WTC11 (cell line): ENCODE results near the gene BMP6. TPM values are rescaled to one million over a fixed set of nuclear protein-coding genes. Genes with fewer than 3 reads are reported as not detected.

Source experiments
- ATAC-seq: fragments of 200-7000 bp; cut with Tn5 transposase; 2 replicates; pipeline ENCODE4 v1.10.0; 2021; ENCODE audit warnings: mild to moderate bottlenecking, moderate library complexity
- CTCF ChIA-PET: fragments of 300-600 bp; sonication (Branson Sonifier 250); formaldehyde crosslinking; loops from one replicate; lab custom pipeline; 2021; ENCODE audit warnings: antibody characterized with exemption; lab: Charles Lee
- POLR2A ChIA-PET: fragments of 350-600 bp; sonication (Branson Sonifier 250); formaldehyde crosslinking; loops from one replicate; lab custom pipeline; 2021; ENCODE audit warnings: antibody characterized with exemption; lab: Charles Lee
- DNase-seq: peaks from one replicate; pipeline ENCODE4 v3.0.0; 2021; ENCODE audit warnings: low spot score
- H3K27ac Mint-ChIP-seq: 2 replicates; pipeline ENCODE4 v1.8.0; 2021; ENCODE audit warnings: mixed read lengths
- H3K27me3 Mint-ChIP-seq: 2 replicates; pipeline ENCODE4 v1.8.0; 2021; ENCODE audit warnings: low read depth, mild to moderate bottlenecking, moderate library complexity, mixed read lengths
- H3K36me3 Mint-ChIP-seq: 2 replicates; pipeline ENCODE4 v1.8.0; 2021; ENCODE audit warnings: mixed read lengths
- H3K4me1 Mint-ChIP-seq: 2 replicates; pipeline ENCODE4 v1.8.0; 2022; ENCODE audit warnings: mixed read lengths
- H3K4me3 Mint-ChIP-seq: 2 replicates; pipeline ENCODE4 v1.8.0; 2021; ENCODE audit warnings: mild to moderate bottlenecking, moderate library complexity, mixed read lengths
- H3K9me3 Mint-ChIP-seq: 2 replicates; pipeline ENCODE4 v1.8.0; 2021; ENCODE audit warnings: mixed read lengths
- ATF1 ChIP-seq: sonication (generic); formaldehyde crosslinking; IDR thresholded peaks from 2 replicates; pipeline ENCODE4 v1.8.1; 2023; ENCODE audit warnings: mild to moderate bottlenecking, moderate library complexity, missing genetic modification reagents
- ATF2 ChIP-seq: sonication (generic); formaldehyde crosslinking; IDR thresholded peaks from 2 replicates; pipeline ENCODE4 v1.8.1; 2022; ENCODE audit warnings: low read depth, missing genetic modification reagents, borderline replicate concordance
- CREB1 ChIP-seq: sonication (generic); formaldehyde crosslinking; IDR thresholded peaks from 2 replicates; pipeline ENCODE4 v1.8.0; 2023; ENCODE audit warnings: mild to moderate bottlenecking, missing genetic modification reagents
- CREM ChIP-seq: sonication (generic); formaldehyde crosslinking; IDR thresholded peaks from 2 replicates; pipeline ENCODE4 v1.8.1; 2022; ENCODE audit warnings: mild to moderate bottlenecking, missing genetic modification reagents, moderate library complexity
- FOXP4 ChIP-seq: sonication (generic); formaldehyde crosslinking; IDR thresholded peaks from 2 replicates; pipeline ENCODE4 v1.8.0; 2022; ENCODE audit warnings: mild to moderate bottlenecking, missing genetic modification reagents
- NFYB ChIP-seq: sonication (generic); formaldehyde crosslinking; conservative IDR thresholded peaks from 2 replicates; pipeline ENCODE4 v1.8.0; 2022; ENCODE audit warnings: low read depth, missing genetic modification reagents
- PREB ChIP-seq: sonication (generic); formaldehyde crosslinking; IDR thresholded peaks from 2 replicates; pipeline ENCODE4 v1.8.1; 2022; ENCODE audit warnings: mild to moderate bottlenecking, missing genetic modification reagents, moderate library complexity, borderline replicate concordance
- SP1 ChIP-seq: sonication (generic); formaldehyde crosslinking; conservative IDR thresholded peaks from 2 replicates; pipeline ENCODE4 v1.8.1; 2022; ENCODE audit warnings: missing genetic modification reagents
- ZMAT4 ChIP-seq: fragments of 250-450 bp; sonication (Bioruptor Pico); IDR thresholded peaks from 2 replicates; pipeline ENCODE4 v1.9.0; 2021; ENCODE audit warnings: mild to moderate bottlenecking
- ZNF121 ChIP-seq: sonication (generic); formaldehyde crosslinking; IDR thresholded peaks from 2 replicates; pipeline ENCODE4 v1.8.0; 2023; ENCODE audit warnings: missing genetic modification reagents
- ZNF425 ChIP-seq: fragments of 250-450 bp; sonication (Bioruptor Pico); conservative IDR thresholded peaks from 2 replicates; pipeline ENCODE4 v1.9.0; 2021; ENCODE audit warnings: mild to moderate bottlenecking
- ZNF532 ChIP-seq: fragments of 250-450 bp; sonication (Bioruptor Pico); IDR thresholded peaks from 2 replicates; pipeline ENCODE4 v1.9.0; 2021; ENCODE audit warnings: mild to moderate bottlenecking, borderline replicate concordance
- total RNA-seq: library from RNA; stranded (reverse); gene quantifications from 3 replicates; pipeline ENCODE4 v1.2.3, GENCODE V29; 2021
- TF ChIP-seq, protein P1 (sequence below): fragments of 250-450 bp; sonication (Bioruptor Pico); IDR thresholded peaks from 2 replicates; pipeline ENCODE4 v1.9.0; 2021; ENCODE audit warnings: moderate library complexity, mild to moderate bottlenecking, inconsistent platforms, borderline replicate concordance
- TF ChIP-seq, protein P2 (sequence below): sonication (generic); formaldehyde crosslinking; IDR thresholded peaks from 2 replicates; pipeline ENCODE4 v1.8.0; 2022; ENCODE audit warnings: mild to moderate bottlenecking, missing genetic modification reagents
- TF ChIP-seq, protein P3 (sequence below): sonication (generic); formaldehyde crosslinking; IDR thresholded peaks from 2 replicates; pipeline ENCODE4 v1.8.1; 2023; ENCODE audit warnings: mild to moderate bottlenecking, missing genetic modification reagents
- TF ChIP-seq, protein P4 (sequence below): sonication (generic); formaldehyde crosslinking; IDR thresholded peaks from 2 replicates; pipeline ENCODE4 v1.8.0; 2023; ENCODE audit warnings: mild to moderate bottlenecking, missing genetic modification reagents

The BMP6 gene
- total RNA-seq, 1 experiment from 2014 or later = 1.0 TPM

DNA sequence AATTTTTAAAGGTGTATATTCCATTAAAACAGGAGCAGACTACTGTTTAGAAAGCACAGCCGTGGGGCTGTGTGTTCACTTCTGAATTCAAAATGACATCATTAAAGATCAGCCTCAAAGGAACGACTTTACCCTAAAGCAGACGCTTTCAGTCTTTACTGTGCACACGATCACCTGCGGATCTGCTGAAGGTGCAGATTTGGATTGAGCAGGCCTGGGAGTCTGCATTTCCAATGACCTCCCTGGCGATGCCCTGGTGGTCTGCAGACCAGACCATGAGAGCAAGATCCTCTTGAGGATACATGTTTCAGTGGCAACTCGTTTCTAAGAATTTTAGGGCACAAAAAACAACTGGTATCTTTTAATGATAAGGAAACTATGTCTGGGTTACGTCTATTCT lies 157.5 kb downstream of the BMP6 start:
- H3K4me3 Mint-ChIP-seq = no peak overlapping the region
- CTCF ChIA-PET = no interaction called here
- H3K4me1 Mint-ChIP-seq = no peaks in the 10 kb centered on the region
- H3K9me3 Mint-ChIP-seq = no peaks in the 10 kb centered on the region
- ATAC-seq (no peak), DNase-seq (no peak)
- H3K36me3 Mint-ChIP-seq = peaks cover 65% of the 10 kb centered on the region
- no peak overlapping the region for H3K27ac Mint-ChIP-seq
- POLR2A ChIA-PET = no interaction called here
- H3K27me3 Mint-ChIP-seq = no peaks in the 10 kb centered on the region
- TF ChIP-seq, protein P1, sequence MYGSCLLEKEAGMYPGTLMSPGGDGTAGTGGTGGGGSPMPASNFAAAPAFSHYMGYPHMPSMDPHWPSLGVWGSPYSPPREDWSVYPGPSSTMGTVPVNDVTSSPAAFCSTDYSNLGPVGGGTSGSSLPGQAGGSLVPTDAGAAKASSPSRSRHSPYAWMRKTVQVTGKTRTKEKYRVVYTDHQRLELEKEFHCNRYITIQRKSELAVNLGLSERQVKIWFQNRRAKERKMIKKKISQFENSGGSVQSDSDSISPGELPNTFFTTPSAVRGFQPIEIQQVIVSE (CRISPR knock-in tag) = no peak

DNA sequence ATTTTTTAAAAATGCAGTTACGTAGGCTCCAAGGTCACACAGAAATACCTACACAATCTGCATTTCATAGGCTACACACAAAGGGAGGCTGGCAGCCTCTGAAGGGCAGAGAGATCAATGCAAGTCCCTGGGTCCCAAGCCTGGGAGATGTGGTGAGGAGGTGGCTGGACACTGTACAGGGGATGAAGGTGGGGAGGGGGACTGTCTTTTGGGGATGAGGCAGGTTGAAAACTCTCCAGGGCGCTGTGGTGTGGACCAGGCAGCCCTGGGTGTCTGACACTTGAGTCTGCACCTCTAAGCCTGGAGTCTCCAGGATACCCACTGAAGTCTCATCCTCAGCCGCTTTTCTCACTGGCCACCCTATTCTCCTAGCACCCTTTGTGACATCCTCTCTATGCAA lies 160.2 kb downstream of the BMP6 start:
- Mint-ChIP-seq H3K27ac (no peak overlapping the region), H3K36me3 (peaks cover 85% of the 10 kb centered on the region), H3K9me3 (no peaks in the 10 kb centered on the region), H3K4me1 (no peaks in the 10 kb centered on the region), H3K4me3 (no peak overlapping the region), H3K27me3 (no peaks in the 10 kb centered on the region)
- ChIA-PET POLR2A (interaction anchor here (0.6 kb wide), 1 partner anchor 269 kb away, joined by 3 read pairs; no protein-coding TSS in a partner anchor), CTCF (no interaction called here)
- DNase-seq (no peak), ATAC-seq (no peak)
- TF ChIP-seq CREM (CRISPR knock-in tag) (no peak), ATF2 (CRISPR knock-in tag) (no peak), FOXP4 (CRISPR knock-in tag) (no peak), ZNF121 (no peak), ZNF532 (CRISPR knock-in tag) (no peak), PREB (no peak), ZMAT4 (no peak), CREB1 (CRISPR knock-in tag) (no peak), NFYB (CRISPR knock-in tag) (no peak), ZNF425 (no peak), ATF1 (CRISPR knock-in tag) (no peak), SP1 (no peak)
- TF ChIP-seq, protein P2, sequence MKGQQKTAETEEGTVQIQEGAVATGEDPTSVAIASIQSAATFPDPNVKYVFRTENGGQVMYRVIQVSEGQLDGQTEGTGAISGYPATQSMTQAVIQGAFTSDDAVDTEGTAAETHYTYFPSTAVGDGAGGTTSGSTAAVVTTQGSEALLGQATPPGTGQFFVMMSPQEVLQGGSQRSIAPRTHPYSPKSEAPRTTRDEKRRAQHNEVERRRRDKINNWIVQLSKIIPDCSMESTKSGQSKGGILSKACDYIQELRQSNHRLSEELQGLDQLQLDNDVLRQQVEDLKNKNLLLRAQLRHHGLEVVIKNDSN (CRISPR knock-in tag) = no peak
- TF ChIP-seq, protein P3, sequence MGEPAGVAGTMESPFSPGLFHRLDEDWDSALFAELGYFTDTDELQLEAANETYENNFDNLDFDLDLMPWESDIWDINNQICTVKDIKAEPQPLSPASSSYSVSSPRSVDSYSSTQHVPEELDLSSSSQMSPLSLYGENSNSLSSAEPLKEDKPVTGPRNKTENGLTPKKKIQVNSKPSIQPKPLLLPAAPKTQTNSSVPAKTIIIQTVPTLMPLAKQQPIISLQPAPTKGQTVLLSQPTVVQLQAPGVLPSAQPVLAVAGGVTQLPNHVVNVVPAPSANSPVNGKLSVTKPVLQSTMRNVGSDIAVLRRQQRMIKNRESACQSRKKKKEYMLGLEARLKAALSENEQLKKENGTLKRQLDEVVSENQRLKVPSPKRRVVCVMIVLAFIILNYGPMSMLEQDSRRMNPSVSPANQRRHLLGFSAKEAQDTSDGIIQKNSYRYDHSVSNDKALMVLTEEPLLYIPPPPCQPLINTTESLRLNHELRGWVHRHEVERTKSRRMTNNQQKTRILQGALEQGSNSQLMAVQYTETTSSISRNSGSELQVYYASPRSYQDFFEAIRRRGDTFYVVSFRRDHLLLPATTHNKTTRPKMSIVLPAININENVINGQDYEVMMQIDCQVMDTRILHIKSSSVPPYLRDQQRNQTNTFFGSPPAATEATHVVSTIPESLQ (CRISPR knock-in tag) = no peak
- TF ChIP-seq, protein P4, sequence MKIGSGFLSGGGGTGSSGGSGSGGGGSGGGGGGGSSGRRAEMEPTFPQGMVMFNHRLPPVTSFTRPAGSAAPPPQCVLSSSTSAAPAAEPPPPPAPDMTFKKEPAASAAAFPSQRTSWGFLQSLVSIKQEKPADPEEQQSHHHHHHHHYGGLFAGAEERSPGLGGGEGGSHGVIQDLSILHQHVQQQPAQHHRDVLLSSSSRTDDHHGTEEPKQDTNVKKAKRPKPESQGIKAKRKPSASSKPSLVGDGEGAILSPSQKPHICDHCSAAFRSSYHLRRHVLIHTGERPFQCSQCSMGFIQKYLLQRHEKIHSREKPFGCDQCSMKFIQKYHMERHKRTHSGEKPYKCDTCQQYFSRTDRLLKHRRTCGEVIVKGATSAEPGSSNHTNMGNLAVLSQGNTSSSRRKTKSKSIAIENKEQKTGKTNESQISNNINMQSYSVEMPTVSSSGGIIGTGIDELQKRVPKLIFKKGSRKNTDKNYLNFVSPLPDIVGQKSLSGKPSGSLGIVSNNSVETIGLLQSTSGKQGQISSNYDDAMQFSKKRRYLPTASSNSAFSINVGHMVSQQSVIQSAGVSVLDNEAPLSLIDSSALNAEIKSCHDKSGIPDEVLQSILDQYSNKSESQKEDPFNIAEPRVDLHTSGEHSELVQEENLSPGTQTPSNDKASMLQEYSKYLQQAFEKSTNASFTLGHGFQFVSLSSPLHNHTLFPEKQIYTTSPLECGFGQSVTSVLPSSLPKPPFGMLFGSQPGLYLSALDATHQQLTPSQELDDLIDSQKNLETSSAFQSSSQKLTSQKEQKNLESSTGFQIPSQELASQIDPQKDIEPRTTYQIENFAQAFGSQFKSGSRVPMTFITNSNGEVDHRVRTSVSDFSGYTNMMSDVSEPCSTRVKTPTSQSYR (CRISPR knock-in tag) = no peak
